ENCODE measurements around the gene ITGAE.

The ITGAE gene

DNA sequence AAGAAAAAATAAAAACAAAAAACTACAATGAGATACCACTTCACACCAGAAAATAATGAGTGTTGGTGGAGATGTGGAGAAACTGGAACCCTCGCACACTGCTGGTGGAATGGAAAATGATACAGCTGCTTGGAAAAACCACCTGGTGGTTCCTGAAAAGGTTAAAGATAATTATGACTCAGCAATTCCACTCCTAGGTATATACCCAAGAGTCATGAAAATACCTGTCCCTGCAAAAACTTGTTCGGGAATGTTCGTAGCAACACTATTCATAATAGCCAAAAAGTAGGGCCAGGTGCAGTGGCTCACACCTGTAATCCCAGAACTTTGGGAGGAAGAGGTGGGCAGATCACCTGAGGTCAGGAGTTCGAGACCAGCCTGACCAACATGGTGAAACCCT lies 8.1 kb upstream of the ITGAE start:
- no peak overlapping the region for H3K4me3 Mint-ChIP-seq
- H3K27me3 Mint-ChIP-seq (ENCODE audit: low read depth) = no peaks in the 10 kb centered on the region
- H3K4me1 Mint-ChIP-seq (ENCODE audit: low read depth) = peaks cover 11% of the 10 kb centered on the region
- peaks cover 27% of the 10 kb centered on the region for H3K36me3 Mint-ChIP-seq (ENCODE audit: low read depth)
- no peak overlapping the region for H3K27ac Mint-ChIP-seq
- no peaks in the 10 kb centered on the region for H3K9me3 Mint-ChIP-seq

DNA sequence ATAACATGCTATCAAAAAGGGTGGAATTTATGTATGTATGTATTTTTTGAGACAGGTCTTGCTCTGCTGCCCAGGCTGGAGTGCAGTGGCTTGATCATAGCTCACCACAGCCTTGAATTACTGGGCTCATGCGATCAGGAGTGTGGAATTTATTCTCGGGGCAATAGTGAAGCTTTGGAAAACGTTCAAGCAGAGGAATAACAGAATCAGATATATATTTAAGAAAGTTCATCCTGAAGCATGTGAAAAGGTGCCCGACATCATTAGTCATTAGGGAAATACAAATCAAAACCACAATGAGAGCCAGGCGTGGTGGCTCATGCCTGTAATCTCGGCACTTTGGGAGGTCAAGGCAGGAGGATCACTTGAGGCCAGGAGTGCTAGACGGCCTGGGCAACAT lies 7.7 kb upstream of the ITGAE start:
- Mint-ChIP-seq H3K27me3 (ENCODE audit: low read depth) (no peaks in the 10 kb centered on the region), H3K4me3 (no peak overlapping the region), H3K9me3 (no peaks in the 10 kb centered on the region), H3K27ac (no peak overlapping the region), H3K4me1 (ENCODE audit: low read depth) (peaks cover 11% of the 10 kb centered on the region), H3K36me3 (ENCODE audit: low read depth) (peaks cover 26% of the 10 kb centered on the region)

DNA sequence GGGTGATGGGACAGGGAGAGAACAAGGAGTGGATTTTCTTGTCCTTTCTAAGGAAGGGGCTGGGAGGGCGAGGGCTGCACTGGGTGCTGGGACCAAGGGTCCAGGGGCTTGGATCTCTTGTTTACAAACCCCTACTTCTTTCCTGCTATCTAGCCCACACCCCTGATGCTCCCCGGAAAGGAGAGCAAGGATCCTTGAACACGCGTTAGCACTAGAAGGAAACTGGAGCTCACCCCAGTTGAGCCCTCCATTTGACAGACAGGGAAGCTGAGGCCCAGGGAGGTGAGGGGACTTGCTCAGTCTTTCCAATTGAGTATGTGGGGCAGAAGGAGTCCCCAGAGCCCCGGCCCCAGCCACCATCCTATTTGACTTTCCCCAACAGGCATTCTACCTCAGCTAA lies 4.6 kb upstream of the ITGAE start:
- Mint-ChIP-seq H3K27me3 (ENCODE audit: low read depth) (no peaks in the 10 kb centered on the region), H3K9me3 (no peaks in the 10 kb centered on the region)

DNA sequence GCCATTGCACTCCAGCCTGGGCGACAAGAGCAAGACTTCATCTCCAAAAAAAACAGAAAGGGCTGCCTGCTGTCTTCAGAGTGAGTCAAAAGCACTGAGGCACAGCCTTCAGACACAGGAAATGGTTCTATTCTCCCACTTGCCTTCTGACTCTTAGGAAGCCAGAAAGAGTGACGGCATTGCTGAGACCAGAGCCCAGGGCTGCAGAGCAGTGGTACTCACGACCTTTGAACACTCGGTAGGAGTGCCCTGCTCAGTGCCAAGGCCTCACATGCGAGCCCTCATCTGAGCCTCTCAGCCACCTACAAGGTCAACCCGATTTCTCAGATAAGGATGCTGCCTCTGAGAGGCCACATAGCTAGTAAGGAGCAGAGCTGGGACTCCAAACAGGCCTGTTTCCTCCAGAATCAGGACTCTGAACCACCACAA lies 3.5 kb upstream of the ITGAE start:
- Mint-ChIP-seq H3K4me3 (no peak overlapping the region), H3K27ac (peak overlapping the region; percentile 59), H3K4me1 (ENCODE audit: low read depth) (peaks cover 7% of the 10 kb centered on the region), H3K36me3 (ENCODE audit: low read depth) (peaks cover 16% of the 10 kb centered on the region), H3K27me3 (ENCODE audit: low read depth) (no peaks in the 10 kb centered on the region), H3K9me3 (no peaks in the 10 kb centered on the region)

More for the DNA sequence above, 4.6 kb upstream of the ITGAE start:
- peaks cover 20% of the 10 kb centered on the region for H3K36me3 Mint-ChIP-seq (ENCODE audit: low read depth)
- peaks cover 12% of the 10 kb centered on the region for H3K4me1 Mint-ChIP-seq (ENCODE audit: low read depth)
- no peak overlapping the region for H3K27ac Mint-ChIP-seq
- no peak overlapping the region for H3K4me3 Mint-ChIP-seq

DNA sequence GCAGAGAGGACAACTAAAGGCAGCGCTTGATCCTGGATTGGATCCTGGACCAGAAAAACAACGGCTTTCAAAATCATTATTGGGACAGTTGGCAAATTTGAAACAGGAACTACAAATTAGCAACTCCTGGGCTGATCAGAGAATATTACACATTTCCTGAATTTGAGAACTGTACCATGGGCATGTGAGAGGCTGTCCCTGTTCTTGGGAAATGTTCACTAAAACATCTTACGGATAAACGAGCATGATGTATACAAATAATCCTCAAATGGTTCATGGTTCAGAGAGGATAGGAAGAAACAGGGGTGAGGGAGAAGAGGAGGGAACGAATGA lies 2.3 kb upstream of the ITGAE start:
- peaks cover 9% of the 10 kb centered on the region for H3K4me1 Mint-ChIP-seq (ENCODE audit: low read depth)
- H3K27me3 Mint-ChIP-seq (ENCODE audit: low read depth) = no peaks in the 10 kb centered on the region
- no peak overlapping the region for H3K27ac Mint-ChIP-seq
- no peaks in the 10 kb centered on the region for H3K9me3 Mint-ChIP-seq
- peaks cover 11% of the 10 kb centered on the region for H3K36me3 Mint-ChIP-seq (ENCODE audit: low read depth)
- H3K4me3 Mint-ChIP-seq = no peak overlapping the region

DNA sequence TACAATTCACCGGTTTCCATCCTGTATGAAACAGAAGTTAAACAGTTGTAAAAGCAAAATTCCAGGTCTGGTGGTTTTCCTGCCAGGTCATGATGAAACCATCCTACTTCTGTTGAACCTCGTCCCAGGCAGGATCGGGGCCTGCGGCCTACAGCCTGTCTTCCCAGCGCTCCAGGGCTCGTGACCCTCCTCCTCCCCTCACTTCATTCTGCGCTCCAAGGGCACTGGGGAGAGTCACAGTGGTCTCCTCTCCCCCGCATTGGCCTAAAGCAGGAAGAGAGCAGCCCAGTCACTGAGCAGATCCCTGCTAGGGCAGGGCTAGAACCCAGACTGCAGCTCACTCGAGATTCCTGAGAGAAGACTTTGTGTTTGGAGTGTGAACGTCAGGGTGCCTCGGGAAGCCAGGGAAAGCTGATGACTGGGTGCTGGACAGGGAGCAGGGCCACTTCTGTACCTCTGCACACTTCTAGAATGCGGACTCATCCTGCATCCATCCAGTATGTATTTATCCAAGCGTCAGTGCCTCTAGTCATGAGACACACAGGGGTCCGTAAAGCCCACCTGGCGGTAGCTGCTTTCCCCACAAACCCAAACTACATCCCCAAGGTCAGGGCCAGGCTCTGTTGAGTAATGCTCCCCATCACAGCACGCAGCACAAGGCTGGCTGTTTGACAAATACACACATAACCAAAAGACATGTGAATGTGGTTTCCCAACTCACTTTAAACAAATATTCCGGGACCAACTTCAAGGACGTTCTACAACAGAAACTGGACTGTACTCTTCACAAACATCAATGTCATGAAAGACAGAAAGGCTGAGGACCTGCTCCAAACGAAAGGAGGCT lies 1.7 kb upstream of the ITGAE start:
- H3K36me3 Mint-ChIP-seq (ENCODE audit: low read depth) = peaks cover 8% of the 10 kb centered on the region
- no peak overlapping the region for H3K4me3 Mint-ChIP-seq
- no peaks in the 10 kb centered on the region for H3K27me3 Mint-ChIP-seq (ENCODE audit: low read depth)
- H3K4me1 Mint-ChIP-seq (ENCODE audit: low read depth) = peaks cover 9% of the 10 kb centered on the region
- no peaks in the 10 kb centered on the region for H3K9me3 Mint-ChIP-seq
- H3K27ac Mint-ChIP-seq = no peak overlapping the region

DNA sequence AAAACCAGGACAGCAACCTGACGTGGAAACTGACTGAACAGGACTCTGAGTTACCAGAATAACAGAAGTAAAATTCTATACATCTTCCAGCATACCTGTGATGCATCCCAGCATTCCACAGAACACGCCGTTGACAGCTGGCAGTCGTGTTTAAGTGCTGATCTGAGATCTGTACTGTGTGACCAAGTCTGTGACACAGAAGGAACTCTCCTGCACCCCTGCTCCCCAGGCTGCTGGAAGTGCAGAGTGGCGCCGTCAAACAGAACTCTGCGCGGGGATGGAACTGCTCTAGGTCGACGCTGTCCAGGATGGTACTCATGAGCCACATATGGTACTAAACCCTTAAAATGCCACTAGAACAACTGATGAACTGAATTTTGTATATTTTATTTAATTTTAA lies 804 bp upstream of the ITGAE start:
- no peaks in the 10 kb centered on the region for H3K9me3 Mint-ChIP-seq
- peaks cover 10% of the 10 kb centered on the region for H3K4me1 Mint-ChIP-seq (ENCODE audit: low read depth)
- peaks cover 2% of the 10 kb centered on the region for H3K36me3 Mint-ChIP-seq (ENCODE audit: low read depth)
- H3K4me3 Mint-ChIP-seq = no peak overlapping the region
- no peaks in the 10 kb centered on the region for H3K27me3 Mint-ChIP-seq (ENCODE audit: low read depth)
- H3K27ac Mint-ChIP-seq = no peak overlapping the region

DNA sequence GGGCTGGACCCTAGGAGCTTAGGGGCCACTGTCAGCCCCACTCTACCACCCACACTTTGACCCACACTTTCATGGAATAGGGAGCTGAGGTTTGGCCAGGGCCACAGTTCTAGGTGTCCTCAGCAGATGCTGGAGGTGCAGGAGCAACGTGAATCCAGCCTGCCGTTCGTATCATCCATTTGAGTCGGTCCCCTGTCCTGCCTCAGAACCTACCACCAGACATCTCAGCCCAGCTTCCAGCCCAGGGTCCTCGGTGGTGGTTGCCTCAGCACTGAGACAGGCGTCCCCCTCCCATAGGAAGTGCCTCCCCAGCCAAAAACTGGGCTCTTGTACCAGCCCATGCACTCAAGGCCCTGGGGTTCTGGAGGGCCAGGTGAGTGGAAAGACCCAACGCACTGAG lies 359 bp upstream of the ITGAE start:
- Mint-ChIP-seq H3K36me3 (ENCODE audit: low read depth) (no peaks in the 10 kb centered on the region), H3K27ac (no peak overlapping the region), H3K27me3 (ENCODE audit: low read depth) (no peaks in the 10 kb centered on the region), H3K4me3 (no peak overlapping the region), H3K4me1 (ENCODE audit: low read depth) (peaks cover 15% of the 10 kb centered on the region), H3K9me3 (no peaks in the 10 kb centered on the region)

DNA sequence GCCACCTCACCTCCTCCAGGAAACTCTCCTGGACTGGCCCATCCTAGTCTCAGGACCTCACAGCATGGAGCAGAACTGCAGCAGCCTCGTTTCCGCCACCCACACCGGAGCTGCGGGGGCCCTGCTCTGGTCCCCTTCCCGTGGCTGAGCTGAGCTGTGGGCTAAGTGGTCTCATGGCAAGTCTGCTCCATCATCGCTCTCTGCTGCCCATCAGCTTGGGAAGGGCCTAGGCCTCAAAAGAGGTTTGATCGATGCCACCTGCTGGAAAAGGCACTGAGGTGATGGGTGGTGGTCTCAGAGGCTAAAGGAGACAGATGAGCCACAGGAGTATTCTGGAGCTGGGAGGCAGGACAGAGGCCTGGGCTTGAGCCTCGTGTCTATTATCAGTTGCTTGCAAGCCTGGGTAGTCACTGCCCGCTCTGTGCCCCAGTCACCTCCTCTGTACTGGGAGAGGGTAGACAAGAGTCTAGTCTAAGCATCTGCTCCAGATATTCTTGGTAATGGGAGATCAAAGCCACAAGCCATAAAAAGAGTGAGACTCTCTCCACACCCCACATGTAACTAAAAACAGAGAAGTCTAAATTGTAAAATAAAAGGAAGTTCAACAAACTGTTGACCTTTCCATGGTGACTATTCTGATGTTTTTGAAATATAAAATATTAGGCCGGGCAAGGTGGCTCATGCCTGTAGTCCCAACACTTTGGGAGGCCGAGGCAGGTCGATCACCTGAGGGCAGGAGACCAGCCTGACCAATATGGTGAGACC lies 1.6 kb downstream of the ITGAE start:
- Mint-ChIP-seq H3K4me3 (no peak overlapping the region), H3K36me3 (ENCODE audit: low read depth) (no peaks in the 10 kb centered on the region), H3K27ac (no peak overlapping the region), H3K27me3 (ENCODE audit: low read depth) (no peaks in the 10 kb centered on the region), H3K4me1 (ENCODE audit: low read depth) (peaks cover 20% of the 10 kb centered on the region), H3K9me3 (no peaks in the 10 kb centered on the region)

DNA sequence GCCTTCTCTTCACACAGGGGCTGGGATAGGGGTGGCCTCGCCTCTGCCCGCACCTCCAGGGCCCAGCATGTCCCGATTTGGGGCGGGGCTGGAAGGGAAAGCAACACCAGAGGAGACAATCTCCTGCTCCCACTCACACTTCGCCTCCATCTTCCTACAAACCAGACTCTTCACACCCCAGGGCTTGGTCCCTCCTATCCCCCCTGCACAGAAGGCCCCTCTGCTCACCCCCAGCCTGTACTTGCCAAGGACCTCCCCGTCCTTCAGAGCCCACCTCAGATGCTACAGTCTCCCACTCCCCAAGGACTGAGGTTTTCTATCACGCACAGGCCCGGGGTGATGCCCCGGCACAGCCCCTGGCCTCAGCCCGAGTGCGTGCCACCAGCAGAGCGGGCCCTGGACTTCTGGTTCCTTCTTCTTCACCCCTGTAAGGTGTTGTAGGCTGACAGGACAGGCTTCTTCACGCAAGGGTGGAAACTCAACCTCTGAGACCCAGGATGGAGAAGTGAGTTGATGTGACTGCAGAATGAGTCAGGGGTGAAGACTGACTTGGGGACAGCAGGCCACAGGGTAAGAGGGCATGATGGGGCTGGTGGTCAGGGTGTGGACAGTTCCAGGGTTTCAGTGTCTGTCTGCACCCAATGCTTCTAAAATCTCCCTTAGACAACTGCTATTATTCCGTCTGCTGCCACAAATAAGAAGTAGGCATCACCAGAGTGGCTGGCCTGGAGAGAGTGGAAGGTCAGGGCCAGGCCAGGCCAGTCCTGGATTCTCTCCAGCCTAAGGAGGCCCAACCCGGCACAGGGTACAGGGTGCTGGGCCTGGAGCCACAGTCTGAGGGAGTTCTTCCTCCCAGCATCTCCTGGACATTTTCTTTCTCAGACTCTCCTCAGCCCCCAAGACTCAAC lies 2.5 kb downstream of the ITGAE start:
- no peaks in the 10 kb centered on the region for H3K9me3 Mint-ChIP-seq
- H3K27me3 Mint-ChIP-seq (ENCODE audit: low read depth) = no peaks in the 10 kb centered on the region
- H3K4me1 Mint-ChIP-seq (ENCODE audit: low read depth) = peaks cover 20% of the 10 kb centered on the region
- no peaks in the 10 kb centered on the region for H3K36me3 Mint-ChIP-seq (ENCODE audit: low read depth)
- no peak overlapping the region for H3K4me3 Mint-ChIP-seq
- H3K27ac Mint-ChIP-seq = no peak overlapping the region

DNA sequence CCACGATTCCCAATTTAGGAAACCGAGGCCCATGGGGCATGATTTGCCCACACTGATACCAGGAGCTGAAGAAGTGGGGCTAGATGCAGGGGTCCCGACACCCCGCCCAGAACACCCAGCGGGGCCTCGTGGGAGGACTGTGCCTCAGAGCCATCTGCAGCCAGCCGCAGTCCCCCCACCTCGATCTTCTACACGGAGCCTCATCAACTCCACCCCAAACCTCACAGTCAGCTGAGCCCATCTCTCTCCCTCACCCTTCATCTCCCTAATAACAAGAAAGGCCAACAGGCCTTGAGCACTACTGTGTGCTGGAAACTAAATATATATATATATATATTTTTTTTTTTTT lies 4.2 kb downstream of the ITGAE start:
- Mint-ChIP-seq H3K36me3 (ENCODE audit: low read depth) (no peaks in the 10 kb centered on the region), H3K4me1 (ENCODE audit: low read depth) (peaks cover 23% of the 10 kb centered on the region), H3K9me3 (no peaks in the 10 kb centered on the region), H3K4me3 (no peak overlapping the region), H3K27me3 (ENCODE audit: low read depth) (no peaks in the 10 kb centered on the region), H3K27ac (peak overlapping the region; percentile 10)

DNA sequence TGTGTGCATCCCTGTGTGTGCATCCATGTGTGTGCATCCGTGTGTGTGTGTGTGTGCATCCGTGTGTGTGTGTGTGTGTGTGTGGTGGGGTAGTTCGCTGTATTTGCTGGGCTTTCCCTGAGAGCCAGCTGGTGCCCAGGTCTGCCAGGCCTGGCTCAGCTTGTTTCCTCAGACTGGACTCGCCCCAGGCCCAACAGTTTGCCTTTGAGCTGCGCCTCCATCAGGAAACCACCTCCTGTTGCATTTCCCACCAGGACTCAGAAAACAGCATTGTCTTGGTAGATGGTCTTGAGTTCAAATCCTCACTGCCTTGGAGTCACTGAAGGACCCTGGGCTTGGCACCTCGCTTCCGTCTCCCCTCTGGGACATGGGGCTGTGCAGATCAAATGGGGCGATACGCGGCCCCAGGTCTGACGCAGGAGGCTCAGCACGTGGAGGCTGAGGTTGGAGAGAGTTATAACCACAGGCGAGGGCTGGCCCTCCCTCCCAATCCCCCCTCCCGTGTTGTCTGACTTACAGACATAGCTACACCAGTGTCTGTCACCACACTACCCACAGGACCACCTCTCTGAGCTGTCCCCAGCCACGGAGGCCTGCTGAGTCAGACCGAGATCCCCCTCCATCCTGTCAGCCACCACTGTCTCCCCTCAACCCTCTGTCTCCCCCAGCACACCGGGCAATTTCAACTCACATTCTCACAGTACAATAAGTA lies 4.7 kb downstream of the ITGAE start:
- Mint-ChIP-seq H3K4me3 (peak overlapping the region; percentile 39), H3K27me3 (ENCODE audit: low read depth) (no peaks in the 10 kb centered on the region), H3K36me3 (ENCODE audit: low read depth) (no peaks in the 10 kb centered on the region), H3K27ac (peak overlapping the region; percentile 10), H3K9me3 (no peaks in the 10 kb centered on the region), H3K4me1 (ENCODE audit: low read depth) (peaks cover 27% of the 10 kb centered on the region)

DNA sequence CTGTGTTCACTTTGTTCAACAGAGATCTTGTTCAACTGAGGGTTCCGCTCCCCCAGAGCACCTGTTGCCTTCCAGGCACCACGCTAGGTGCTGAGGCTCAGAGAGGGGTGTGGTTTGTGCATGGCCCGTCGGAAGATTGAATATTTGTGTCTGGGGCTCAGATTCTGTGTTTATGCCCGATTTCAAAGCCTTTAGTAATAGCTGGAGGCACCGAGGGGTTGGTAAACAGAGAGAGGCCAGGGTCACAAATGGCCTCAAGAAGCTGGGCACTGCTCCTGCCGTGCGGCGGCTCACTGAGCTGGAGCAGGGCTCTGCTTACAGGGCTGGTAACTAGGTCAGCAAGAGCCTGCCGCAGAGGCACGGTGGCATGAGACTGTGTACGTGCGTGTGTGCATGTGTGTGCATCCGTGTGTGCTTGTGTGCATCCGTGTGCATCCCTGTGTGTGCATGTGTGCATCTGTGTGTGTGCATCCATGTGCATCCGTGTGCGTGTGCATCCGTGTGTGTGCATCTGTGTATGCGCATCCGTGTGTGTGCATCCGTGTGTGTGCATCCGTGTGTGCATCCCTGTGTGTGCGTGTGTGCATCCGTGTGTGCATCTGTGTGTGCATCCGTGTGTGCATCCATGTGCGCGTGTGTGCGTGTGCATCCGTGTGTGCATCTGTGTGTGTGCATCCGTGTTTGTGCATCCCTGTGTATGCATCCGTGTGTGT lies 5.4 kb downstream of the ITGAE start:
- Mint-ChIP-seq H3K4me3 (no peak overlapping the region), H3K36me3 (ENCODE audit: low read depth) (no peaks in the 10 kb centered on the region), H3K9me3 (no peaks in the 10 kb centered on the region), H3K27ac (no peak overlapping the region), H3K4me1 (ENCODE audit: low read depth) (peaks cover 28% of the 10 kb centered on the region), H3K27me3 (ENCODE audit: low read depth) (no peaks in the 10 kb centered on the region)
